Lower lobe of right lung (tissue), 2 donors: ENCODE results near the gene PRDX3. TPM values are rescaled to one million over a fixed set of nuclear protein-coding genes. Genes with fewer than 3 reads are reported as not detected.

Experiments
- ATAC-seq, 2 donors: fragments of 200-7000 bp; cut with Tn5 transposase; one replicate each; pipeline ENCODE4 v1.9.1; 2020 to 2022; ENCODE audit warnings: mild to moderate bottlenecking in 2 of 2, moderate library complexity in 2 of 2
- DNase-seq: peaks from one replicate; pipeline ENCODE4 v3.0.0-alpha.2; 2020
- H3K27ac ChIP-seq: fragments of 200-600 bp; one replicate; pipeline ENCODE4 v1.8.0; 2022
- H3K27me3 ChIP-seq: fragments of 200-600 bp; one replicate; pipeline ENCODE4 v1.8.0; 2022; ENCODE audit warnings: low read depth
- H3K36me3 ChIP-seq: fragments of 200-600 bp; one replicate; pipeline ENCODE4 v1.8.0; 2022; ENCODE audit warnings: mild to moderate bottlenecking
- H3K4me1 ChIP-seq: fragments of 200-600 bp; one replicate; pipeline ENCODE4 v1.8.0; 2022
- H3K4me3 ChIP-seq: fragments of 200-600 bp; one replicate; pipeline ENCODE4 v1.8.0; 2022; ENCODE audit warnings: mild to moderate bottlenecking
- H3K9me3 ChIP-seq: fragments of 200-600 bp; one replicate; pipeline ENCODE4 v1.8.0; 2022
- CTCF ChIP-seq: fragments of 200-600 bp; IDR thresholded peaks from one replicate; pipeline ENCODE4 v1.8.0; 2022; ENCODE audit warnings: antibody characterized with exemption, mild to moderate bottlenecking
- intact Hi-C: fragments of 100-400 bp; cut with DNase I; formaldehyde crosslinking; loops from one replicate; pipeline ENCODE4 v1.11.0; 2022
- total RNA-seq: library from RNA; stranded (reverse); fragmentation: NEBNext Ultra II Directional; extraction: Animal tissue kit (Norgen Biotek cat#: 25700); gene quantifications from one replicate; pipeline ENCODE4 v1.2.1, GENCODE V29; 2021
- donor health status: DM: no; HTN: yes; CAD: no; lungs with severe emphysema.

Gene PRDX3
- total RNA-seq, 1 donor from 2014 or later = 82.0 TPM

DNA sequence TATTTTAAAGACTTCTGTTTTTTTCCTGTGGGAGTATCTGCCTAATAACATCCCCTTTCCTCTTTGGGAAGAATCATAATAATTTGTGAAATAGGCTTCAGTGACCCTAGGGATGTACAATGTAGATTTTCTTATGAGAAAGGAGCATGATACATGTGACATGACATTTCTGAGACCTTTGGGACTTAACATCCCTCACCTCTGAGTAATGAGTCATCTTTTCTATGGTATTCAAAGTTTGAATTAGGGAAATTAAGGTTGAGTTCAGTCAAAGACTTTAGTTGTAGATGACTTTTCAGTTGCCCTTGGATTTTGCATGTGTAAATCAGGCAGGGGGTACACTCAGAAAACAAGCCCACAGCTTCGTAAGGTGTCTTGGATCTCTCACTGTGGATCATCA is 43.1 kb upstream of the PRDX3 start:
- Histone ChIP-seq H3K4me1 (peaks cover 84% of the 10 kb centered on the region), H3K9me3 (no peaks in the 10 kb centered on the region), H3K4me3 (no peak overlapping the region), H3K36me3 (no peaks in the 10 kb centered on the region), H3K27me3 (no peaks in the 10 kb centered on the region), H3K27ac (peak overlapping the region; percentile 70)
- intact Hi-C loops = no loop called here
- no peak for DNase-seq
- no peak for TF ChIP-seq CTCF
- no peak for ATAC-seq

DNA sequence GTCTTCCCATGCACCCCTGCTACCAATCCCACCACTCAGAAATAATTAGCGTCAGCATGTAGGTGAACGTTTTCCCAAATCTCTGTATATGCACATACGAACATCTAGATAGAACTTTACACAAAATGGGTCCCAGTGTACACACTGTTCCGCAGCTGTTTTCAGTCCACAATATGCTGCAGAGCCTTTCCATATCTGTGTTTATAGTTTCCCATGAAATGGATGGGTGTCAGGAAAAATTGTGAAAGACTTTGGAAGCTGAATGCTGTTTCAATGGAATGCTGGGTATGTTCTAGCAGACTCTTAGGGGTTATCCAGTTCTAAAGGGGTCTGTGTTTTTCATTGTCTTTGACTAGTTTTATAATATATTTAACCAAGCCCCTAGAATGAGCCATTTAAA is 42.6 kb upstream of the PRDX3 start:
- H3K27me3 ChIP-seq = no peaks in the 10 kb centered on the region
- DNase-seq (no peak), ATAC-seq (no peak)
- no peak for TF ChIP-seq CTCF
- no peaks in the 10 kb centered on the region for H3K9me3 ChIP-seq
- intact Hi-C loops = no loop called here
- H3K36me3 ChIP-seq = no peaks in the 10 kb centered on the region
- H3K27ac ChIP-seq = peak overlapping the region; percentile 70
- H3K4me1 ChIP-seq = peaks cover 88% of the 10 kb centered on the region
- H3K4me3 ChIP-seq = no peak overlapping the region

- no peak for ATAC-seq
- Histone ChIP-seq H3K36me3 (no peaks in the 10 kb centered on the region), H3K4me1 (peaks cover 89% of the 10 kb centered on the region), H3K9me3 (no peaks in the 10 kb centered on the region), H3K27ac (peak overlapping the region; percentile 70), H3K4me3 (no peak overlapping the region), H3K27me3 (no peaks in the 10 kb centered on the region)
- intact Hi-C loops = no loop called here
- DNase-seq = no peak
- TF ChIP-seq CTCF = no peak
Measured at GRCh38 chr10:119219871-119220270, 41.3 kb upstream of the PRDX3 start.

- H3K4me1 ChIP-seq = peaks cover 91% of the 10 kb centered on the region
- intact Hi-C loops = no loop called here
Measured at GRCh38 chr10:119217991-119218490, 39.4 kb upstream of the PRDX3 start.

DNA sequence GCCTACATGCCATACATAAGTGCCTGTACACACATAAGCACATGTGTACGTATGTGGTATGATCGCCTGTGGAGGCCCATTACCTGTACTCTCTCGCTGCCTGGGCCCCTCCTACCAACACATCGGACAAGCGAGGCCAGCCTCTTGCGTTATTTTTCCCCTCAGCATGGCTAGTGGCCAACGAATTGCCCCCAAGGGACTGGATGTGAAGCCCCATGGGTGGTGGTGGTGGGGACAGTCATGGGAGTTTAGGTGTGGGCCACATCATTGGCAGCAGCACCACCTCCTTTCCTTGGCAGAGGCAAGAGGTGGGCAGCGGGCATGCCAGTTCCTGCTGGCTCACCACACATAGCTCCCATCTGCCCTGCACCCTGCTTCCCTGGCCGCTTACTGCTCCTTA is 38.8 kb upstream of the PRDX3 start:
- Histone ChIP-seq H3K27ac (no peak overlapping the region), H3K4me1 (peaks cover 91% of the 10 kb centered on the region)
- ATAC-seq = no peak

More at GRCh38 chr10:119217991-119218490, 39.4 kb upstream of the PRDX3 start:
- H3K27me3 ChIP-seq = no peaks in the 10 kb centered on the region
- TF ChIP-seq CTCF = no peak
- peak overlapping the region; percentile 24 for H3K27ac ChIP-seq
- ATAC-seq = peak; percentile 25 to 43
- no peaks in the 10 kb centered on the region for H3K36me3 ChIP-seq
- H3K4me3 ChIP-seq = no peak overlapping the region
- DNase-seq = no peak
- H3K9me3 ChIP-seq = no peaks in the 10 kb centered on the region

More for the DNA sequence above, 38.8 kb upstream of the PRDX3 start:
- Histone ChIP-seq H3K36me3 (no peaks in the 10 kb centered on the region), H3K9me3 (no peaks in the 10 kb centered on the region), H3K4me3 (no peak overlapping the region), H3K27me3 (no peaks in the 10 kb centered on the region)
- no peak for TF ChIP-seq CTCF
- no peak for DNase-seq
- intact Hi-C loops = no loop called here
